Activated T-helper 1 cell treated with Interleukin-2 at 50 U/mL for 16 hours (primary cell): ENCODE results near the gene UBTD2.
"Not testable (repeated sequence)": the region's sequence is repeated elsewhere in the genome, so short reads cannot be mapped to it uniquely, and the experiment has no call there.

Experiments
- DNase-seq: peaks from one replicate; pipeline ENCODE4 v3.0.0-alpha.2; 2020; ENCODE audit warnings: low read depth

The UBTD2 gene

GRCh38 chr5:172248637-172249036, 34.9 kb downstream of the UBTD2 start:
- no peak for DNase-seq

GRCh38 chr5:172245703-172246125, 37.9 kb downstream of the UBTD2 start:
- no peak for DNase-seq

- DNase-seq, result no peak
Measured at GRCh38 chr5:172245046-172245445, 38.5 kb downstream of the UBTD2 start.

GRCh38 chr5:172243302-172243701, 40.3 kb downstream of the UBTD2 start:
- no peak for DNase-seq

- no peak for DNase-seq
Measured at GRCh38 chr5:172238334-172238733, 45.2 kb downstream of the UBTD2 start.

- DNase-seq, result no peak
Measured at GRCh38 chr5:172235827-172236736, 47.5 kb downstream of the UBTD2 start.

- DNase-seq, result no peak
Measured at GRCh38 chr5:172235132-172235780, 48.3 kb downstream of the UBTD2 start.

- DNase-seq, result no peak
Measured at GRCh38 chr5:172234031-172234430, 49.5 kb downstream of the UBTD2 start.

- DNase-seq, result no peak
Measured at GRCh38 chr5:172229904-172230303, 53.7 kb downstream of the UBTD2 start.

GRCh38 chr5:172224996-172225395, 58.6 kb downstream of the UBTD2 start:
- DNase-seq, result no peak

GRCh38 chr5:172223901-172224873, 59.4 kb downstream of the UBTD2 start:
- DNase-seq, result no peak

- no peak for DNase-seq
Measured at GRCh38 chr5:172219296-172219695, 64.3 kb downstream of the UBTD2 start.

GRCh38 chr5:172216345-172216744, 67.2 kb downstream of the UBTD2 start:
- no peak for DNase-seq

- no peak for DNase-seq
Measured at GRCh38 chr5:172213126-172213525, 70.4 kb downstream of the UBTD2 start.

GRCh38 chr5:172211676-172212075, 71.9 kb downstream of the UBTD2 start:
- no peak for DNase-seq

GRCh38 chr5:172209714-172210113, 73.8 kb downstream of the UBTD2 start:
- no peak for DNase-seq

GRCh38 chr5:172207511-172207910, 76.1 kb downstream of the UBTD2 start:
- no peak for DNase-seq

- not testable (repeated sequence) for DNase-seq
Measured at GRCh38 chr5:172205984-172206383, 77.6 kb downstream of the UBTD2 start.

- DNase-seq, result no peak
Measured at GRCh38 chr5:172200476-172200875, 83.1 kb downstream of the UBTD2 start.

GRCh38 chr5:172199446-172199845, 84.1 kb downstream of the UBTD2 start:
- DNase-seq, result no peak

GRCh38 chr5:172197775-172198174, 85.8 kb downstream of the UBTD2 start:
- not testable (repeated sequence) for DNase-seq
